Suprapubic skin (tissue), 4 donors: Measurements from ENCODE around the gene FRK. TPM values are rescaled to one million over a fixed set of nuclear protein-coding genes. Genes with fewer than 3 reads are reported as not detected.
A peak's percentile ranks its signal among the peaks of the same experiment; 100 is the strongest.

Experiments used
- DNase-seq, 2 donors: peaks; one replicate each; pipeline ENCODE4 v3.0.0-alpha.2; 2019; ENCODE audit warnings: low spot score in 2 of 2
- H3K27ac ChIP-seq: fragments of 200-600 bp; sonication (generic); one replicate; pipeline ENCODE4 v1.5.1; 2019
- H3K27me3 ChIP-seq: fragments of 200-600 bp; sonication (generic); one replicate; pipeline ENCODE4 v1.5.1; 2019
- H3K36me3 ChIP-seq: fragments of 200-600 bp; sonication (generic); one replicate; pipeline ENCODE4 v1.5.1; 2019
- H3K4me1 ChIP-seq: fragments of 200-600 bp; sonication (generic); one replicate; pipeline ENCODE4 v1.5.1; 2019
- H3K4me3 ChIP-seq: fragments of 200-600 bp; sonication (generic); one replicate; pipeline ENCODE4 v1.5.1; 2019; ENCODE audit warnings: mild to moderate bottlenecking
- H3K9me3 ChIP-seq: fragments of 200-600 bp; sonication (generic); one replicate; pipeline ENCODE4 v1.5.1; 2019
- CTCF ChIP-seq, 2 donors: fragments of 200-600 bp in 1 of 2; fragments of 450-650 bp in 1 of 2; sonication (generic) in 1 of 2; IDR thresholded peaks; one replicate each; pipeline ENCODE4 v1.5.1; 2016 to 2019; ENCODE audit warnings: antibody characterized with exemption in 2 of 2, mild to moderate bottlenecking in 1 of 2, moderate library complexity in 1 of 2
- EP300 ChIP-seq: sonication (generic); formaldehyde crosslinking; IDR thresholded peaks from one replicate; pipeline ENCODE4 v1.6.1; 2017; ENCODE audit warnings: antibody characterized with exemption
- POLR2A ChIP-seq, 2 donors: fragments of 450-650 bp; IDR thresholded peaks; one replicate each; pipeline ENCODE4 v1.6.1; 2017; ENCODE audit warnings: antibody characterized with exemption in 2 of 2, mild to moderate bottlenecking in 2 of 2, moderate library complexity in 2 of 2
- POLR2AphosphoS5 ChIP-seq, 3 donors: sonication (generic); formaldehyde crosslinking; IDR thresholded peaks; one replicate each; pipeline ENCODE4 v1.6.1; 2017; ENCODE audit warnings: antibody characterized with exemption in 3 of 3
- WGBS: methylation state at CpG from one replicate; pipeline ENCODE4 v1.1.5; 2018; 5-methylcytosine and 5-hydroxymethylcytosine counted together
- total RNA-seq, 4 donors: library from RNA; depleted of rRNA; stranded (reverse); fragments of >200 nt; gene quantifications; one replicate each; pipeline ENCODE4 v1.1.0, GENCODE V29; 2016

Gene FRK
- total RNA-seq, 4 donors from 2014 or later, result 1.6 to 3.6 (median 3.0) TPM

GRCh38 chr6:116102873-116103272 lies 42.2 kb upstream of the FRK start:
- H3K36me3 ChIP-seq, result no peaks in the 10 kb centered on the region
- 84% methylated on average over 4 of the region's 4 CpGs for WGBS
- TF ChIP-seq EP300 (no peak), CTCF (IDR thresholded peaks at IDR 0.05) (no peak), POLR2A (IDR thresholded peaks at IDR 0.05) (no peak), POLR2AphosphoS5 (IDR thresholded peaks at IDR 0.05) (no peak)
- no peak overlapping the region for H3K4me3 ChIP-seq
- H3K9me3 ChIP-seq, result no peaks in the 10 kb centered on the region
- no peak overlapping the region for H3K27ac ChIP-seq
- H3K4me1 ChIP-seq, result peaks cover 43% of the 10 kb centered on the region
- H3K27me3 ChIP-seq, result no peaks in the 10 kb centered on the region
- no peak for DNase-seq

GRCh38 chr6:116101790-116102189 lies 41.1 kb upstream of the FRK start:
- H3K9me3 ChIP-seq, result no peaks in the 10 kb centered on the region
- peaks cover 41% of the 10 kb centered on the region for H3K4me1 ChIP-seq
- peak overlapping the region; percentile 92 for H3K4me3 ChIP-seq
- DNase-seq, result no peak
- H3K36me3 ChIP-seq, result no peaks in the 10 kb centered on the region
- 57% methylated on average over 2 of the region's 2 CpGs for WGBS
- no peak for TF ChIP-seq EP300
- no peak for TF ChIP-seq CTCF (IDR thresholded peaks at IDR 0.05)
- no peak for TF ChIP-seq POLR2AphosphoS5 (IDR thresholded peaks at IDR 0.05)
- no peak for TF ChIP-seq POLR2A (IDR thresholded peaks at IDR 0.05)
- H3K27me3 ChIP-seq, result no peaks in the 10 kb centered on the region
- no peak overlapping the region for H3K27ac ChIP-seq

GRCh38 chr6:116101302-116101718 lies 40.6 kb upstream of the FRK start:
- H3K9me3 ChIP-seq, result no peaks in the 10 kb centered on the region
- no peaks in the 10 kb centered on the region for H3K27me3 ChIP-seq
- DNase-seq, result no peak
- TF ChIP-seq POLR2AphosphoS5 (IDR thresholded peaks at IDR 0.05), result no peak
- no peak for TF ChIP-seq POLR2A (IDR thresholded peaks at IDR 0.05)
- TF ChIP-seq CTCF (IDR thresholded peaks at IDR 0.05), result no peak
- TF ChIP-seq EP300, result no peak
- peaks cover 36% of the 10 kb centered on the region for H3K4me1 ChIP-seq
- H3K36me3 ChIP-seq, result no peaks in the 10 kb centered on the region
- WGBS, result 0% methylated on average over 12 of the region's 12 CpGs
- H3K27ac ChIP-seq, result peak overlapping the region; percentile 95
- peak overlapping the region; percentile 92 for H3K4me3 ChIP-seq

GRCh38 chr6:116100419-116101301 lies 40.0 kb upstream of the FRK start, which contains the start of gene NT5DC1:
Gene NT5DC1, plus strand, starts transcription at chr6:116100853. Its CDS starts 78 bp downstream, at chr6:116100931.
- peaks cover 32% of the 10 kb centered on the region for H3K4me1 ChIP-seq
- H3K27me3 ChIP-seq, result no peaks in the 10 kb centered on the region
- no peaks in the 10 kb centered on the region for H3K36me3 ChIP-seq
- TF ChIP-seq POLR2AphosphoS5 (IDR thresholded peaks at IDR 0.05), result peak in 1 of 3 donors; percentile 77
- no peak for TF ChIP-seq EP300
- TF ChIP-seq CTCF (IDR thresholded peaks at IDR 0.05), result peak in 1 of 2 donors; percentile 35
- peak; percentile 45 to 49 for TF ChIP-seq POLR2A (IDR thresholded peaks at IDR 0.05)
- peak within 1 kb of the TSS; percentile 92 for H3K4me3 ChIP-seq
- no peaks in the 10 kb centered on the region for H3K9me3 ChIP-seq
- peak; percentile 88 for DNase-seq
- peak within 1 kb of the TSS; percentile 95 for H3K27ac ChIP-seq
- WGBS, result 3% methylated on average over 21 of the region's 87 CpGs

- H3K27ac ChIP-seq, result no peak overlapping the region
- H3K36me3 ChIP-seq, result no peaks in the 10 kb centered on the region
- DNase-seq, result no peak
- no peak overlapping the region for H3K4me3 ChIP-seq
- no peaks in the 10 kb centered on the region for H3K27me3 ChIP-seq
- WGBS, result 100% methylated on average over 1 of the region's 1 CpG
- H3K4me1 ChIP-seq, result peaks cover 27% of the 10 kb centered on the region
- no peak for TF ChIP-seq EP300
- no peak for TF ChIP-seq POLR2A (IDR thresholded peaks at IDR 0.05)
- no peaks in the 10 kb centered on the region for H3K9me3 ChIP-seq
Measured at GRCh38 chr6:116099036-116099435, 38.3 kb upstream of the FRK start.
